Uterus (tissue), 2 donors: ENCODE data around the gene AIP.

Experiments used
- POLR2A ChIP-seq, 2 donors: fragments of 450-650 bp; IDR thresholded peaks; one replicate each; pipeline ENCODE4 v1.6.1; 2016; ENCODE audit warnings: antibody characterized with exemption in 2 of 2, mild to moderate bottlenecking in 1 of 2, moderate library complexity in 1 of 2
- TF ChIP-seq, protein P1 (sequence below), 4 experiments: fragments of 200-600 bp in 2 of 4; fragments of 450-650 bp in 2 of 4; sonication (generic) in 2 of 4; IDR thresholded peaks; one replicate each; pipeline ENCODE4 v1.5.1; 2016 to 2019; ENCODE audit warnings: antibody characterized with exemption in 4 of 4, mild to moderate bottlenecking in 2 of 4, moderate library complexity in 1 of 4

DNA sequence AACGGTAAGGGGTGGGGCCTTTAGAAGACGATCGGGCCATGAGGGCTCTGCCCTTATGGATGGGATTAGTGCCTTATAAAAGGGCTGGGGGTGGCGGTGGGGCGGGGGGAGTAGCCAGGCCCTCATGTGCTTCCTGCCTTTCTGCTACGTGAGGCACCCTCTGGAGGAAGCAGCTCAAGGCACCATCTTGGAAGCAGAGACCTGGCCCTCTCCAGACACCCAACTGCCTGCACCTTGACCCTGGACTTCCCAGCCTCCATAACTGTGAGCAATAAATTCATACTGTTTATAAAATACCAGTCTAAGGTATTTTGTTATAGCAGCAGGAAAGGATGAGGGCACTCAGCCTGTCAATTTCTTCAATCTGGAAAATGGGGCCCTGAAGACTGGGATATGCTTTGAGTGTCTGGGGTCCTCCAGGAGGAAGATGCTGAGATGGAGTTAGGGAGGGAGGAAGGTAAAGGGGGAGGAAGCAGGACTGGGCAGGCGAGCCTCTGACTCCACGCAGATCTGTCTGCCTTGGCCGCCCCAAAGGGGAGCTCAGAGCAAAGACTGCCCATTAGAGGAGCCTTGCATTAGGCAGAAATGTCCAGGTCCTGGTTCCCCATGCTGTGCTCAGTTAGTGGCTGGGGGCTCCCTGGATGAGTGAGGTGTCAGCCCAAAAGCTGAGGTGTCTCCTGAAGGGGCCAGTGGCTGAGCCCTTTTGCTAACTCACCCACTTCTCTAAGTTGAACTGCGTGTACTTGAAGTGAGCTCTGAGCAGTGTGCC is 35.1 kb downstream of the AIP start:
- TF ChIP-seq, protein P1, sequence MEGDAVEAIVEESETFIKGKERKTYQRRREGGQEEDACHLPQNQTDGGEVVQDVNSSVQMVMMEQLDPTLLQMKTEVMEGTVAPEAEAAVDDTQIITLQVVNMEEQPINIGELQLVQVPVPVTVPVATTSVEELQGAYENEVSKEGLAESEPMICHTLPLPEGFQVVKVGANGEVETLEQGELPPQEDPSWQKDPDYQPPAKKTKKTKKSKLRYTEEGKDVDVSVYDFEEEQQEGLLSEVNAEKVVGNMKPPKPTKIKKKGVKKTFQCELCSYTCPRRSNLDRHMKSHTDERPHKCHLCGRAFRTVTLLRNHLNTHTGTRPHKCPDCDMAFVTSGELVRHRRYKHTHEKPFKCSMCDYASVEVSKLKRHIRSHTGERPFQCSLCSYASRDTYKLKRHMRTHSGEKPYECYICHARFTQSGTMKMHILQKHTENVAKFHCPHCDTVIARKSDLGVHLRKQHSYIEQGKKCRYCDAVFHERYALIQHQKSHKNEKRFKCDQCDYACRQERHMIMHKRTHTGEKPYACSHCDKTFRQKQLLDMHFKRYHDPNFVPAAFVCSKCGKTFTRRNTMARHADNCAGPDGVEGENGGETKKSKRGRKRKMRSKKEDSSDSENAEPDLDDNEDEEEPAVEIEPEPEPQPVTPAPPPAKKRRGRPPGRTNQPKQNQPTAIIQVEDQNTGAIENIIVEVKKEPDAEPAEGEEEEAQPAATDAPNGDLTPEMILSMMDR (IDR thresholded peaks at IDR 0.05), result no peak
- TF ChIP-seq POLR2A (IDR thresholded peaks at IDR 0.05), result no peak
